ENCODE data around the gene NYNRIN.

NYNRIN gene

GRCh38 chr14:24416254-24416931 lies 17.6 kb downstream of the NYNRIN start:
- H3K4me3 ChIP-seq (ENCODE audit: low read length): no peak overlapping the region
- TF ChIP-seq CTCF (conservative IDR thresholded peaks at IDR 0.05; ENCODE audit: low read depth, low read length): no peak
- no peak for DNase-seq (ENCODE audit: low read depth)

- H3K4me3 ChIP-seq (ENCODE audit: low read length): no peak overlapping the region
- no peak for TF ChIP-seq CTCF (conservative IDR thresholded peaks at IDR 0.05; ENCODE audit: low read depth, low read length)
- no peak for DNase-seq (ENCODE audit: low read depth)
Measured at GRCh38 chr14:24416932-24417619, 18.3 kb downstream of the NYNRIN start.

- no peak for DNase-seq (ENCODE audit: low read depth)
- no peak overlapping the region for H3K4me3 ChIP-seq (ENCODE audit: low read length)
- no peak for TF ChIP-seq CTCF (conservative IDR thresholded peaks at IDR 0.05; ENCODE audit: low read depth, low read length)
Measured at GRCh38 chr14:24417832-24418491, 19.2 kb downstream of the NYNRIN start.

- no peak for DNase-seq (ENCODE audit: low read depth)
- TF ChIP-seq CTCF (conservative IDR thresholded peaks at IDR 0.05; ENCODE audit: low read depth, low read length): no peak
- H3K4me3 ChIP-seq (ENCODE audit: low read length): no peak overlapping the region
Measured at GRCh38 chr14:24418492-24418873, 19.7 kb downstream of the NYNRIN start.

GRCh38 chr14:24422261-24422660 lies 23.5 kb downstream of the NYNRIN start:
- no peak overlapping the region for H3K4me3 ChIP-seq (ENCODE audit: low read length)
- DNase-seq (ENCODE audit: low read depth): no peak
- TF ChIP-seq CTCF (conservative IDR thresholded peaks at IDR 0.05; ENCODE audit: low read depth, low read length): no peak

- no peak overlapping the region for H3K4me3 ChIP-seq (ENCODE audit: low read length)
- no peak for TF ChIP-seq CTCF (conservative IDR thresholded peaks at IDR 0.05; ENCODE audit: low read depth, low read length)
- no peak for DNase-seq (ENCODE audit: low read depth)
Measured at GRCh38 chr14:24422694-24423601, 24.1 kb downstream of the NYNRIN start.

Data from retinal pigment epithelial cell (primary cell).